ENCODE measurements around the gene AOPEP.

The AOPEP gene

GRCh38 chr9:94872083-94872833 lies 145.8 kb downstream of the AOPEP start:
- no peak for TF ChIP-seq ZNF707 (tag by site-specific recombination; IDR thresholded peaks at IDR 0.05)
- TF ChIP-seq ZNF76 (tag by site-specific recombination; IDR thresholded peaks at IDR 0.05; ENCODE audit: borderline replicate concordance, low read depth), result no peak
- no peak for TF ChIP-seq HOXA7 (CRISPR knock-in tag; IDR thresholded peaks at IDR 0.05; ENCODE audit: borderline replicate concordance)
- no peak for TF ChIP-seq ZXDB (tag by site-specific recombination; IDR thresholded peaks at IDR 0.05)
- no peak for TF ChIP-seq ZNF596 (tag by site-specific recombination; IDR thresholded peaks at IDR 0.05)
- TF ChIP-seq SP3 (tag by site-specific recombination; IDR thresholded peaks at IDR 0.05), result no peak
- TF ChIP-seq ZNF341 (tag by site-specific recombination; IDR thresholded peaks at IDR 0.05; ENCODE audit: low read depth), result no peak
- CTCF ChIA-PET, result interaction anchor here (0.7 kb wide), 1 partner anchor 19 kb away, joined by 3 read pairs; no protein-coding TSS in a partner anchor
- no peaks in the 10 kb centered on the region for H3K36me3 ChIP-seq (ENCODE audit: control insufficient read depth in 2 of 2, insufficient read depth in 1 of 2, low read length in 2 of 2)
- POLR2A ChIA-PET, result no interaction called here
- no peak overlapping the region for H3K27ac ChIP-seq (ENCODE audit: extremely low read depth, low read depth, low read length)
- no peak overlapping the region for H3K4me3 ChIP-seq (ENCODE audit: low read depth, low read length)
- no peaks in the 10 kb centered on the region for H3K9me3 ChIP-seq (ENCODE audit: control insufficient read depth, insufficient read depth, low read depth, low read length)
- peaks cover 11% of the 10 kb centered on the region; the same call in 1 of the 2 replicates for H3K4me1 ChIP-seq (ENCODE audit: control insufficient read depth, insufficient read depth, low read length)

- H3K4me3 ChIP-seq (ENCODE audit: low read depth, low read length), result no peak overlapping the region
- H3K36me3 ChIP-seq (ENCODE audit: control insufficient read depth in 2 of 2, insufficient read depth in 1 of 2, low read length in 2 of 2), result no peaks in the 10 kb centered on the region
- ChIA-PET POLR2A (no interaction called here), CTCF (interaction anchor here (0.7 kb wide), 2 partner anchors 19 to 41 kb away, joined by 3 to 4 read pairs; no protein-coding TSS in a partner anchor)
- TF ChIP-seq ZNF792 (tag by site-specific recombination; IDR thresholded peaks at IDR 0.05), result no peak
- TF ChIP-seq ZNF146 (tag by site-specific recombination; IDR thresholded peaks at IDR 0.05), result no peak
- TF ChIP-seq MYNN (tag by site-specific recombination; IDR thresholded peaks at IDR 0.05; ENCODE audit: borderline replicate concordance), result no peak
- TF ChIP-seq ZNF580 (tag by site-specific recombination; IDR thresholded peaks at IDR 0.05), result no peak
- peak; percentile 41; the same call in 1 of the 2 replicates for TF ChIP-seq SP7 (tag by site-specific recombination; IDR thresholded peaks at IDR 0.05)
- TF ChIP-seq HOXC10 (CRISPR knock-in tag; IDR thresholded peaks at IDR 0.05), result no peak
- TF ChIP-seq ZBTB11 (tag by site-specific recombination; conservative IDR thresholded peaks at IDR 0.05; ENCODE audit: low read depth), result no peak
- no peak for TF ChIP-seq ZNF530 (tag by site-specific recombination; IDR thresholded peaks at IDR 0.05; ENCODE audit: low read depth)
- TF ChIP-seq OSR2 (tag by site-specific recombination; IDR thresholded peaks at IDR 0.05), result no peak
- no peak for TF ChIP-seq GLIS2 (tag by site-specific recombination; IDR thresholded peaks at IDR 0.05)
- TF ChIP-seq ZBTB17 (tag by site-specific recombination; IDR thresholded peaks at IDR 0.05), result peak; percentile 54
- no peak for TF ChIP-seq ZNF513 (tag by site-specific recombination; IDR thresholded peaks at IDR 0.05)
- H3K4me1 ChIP-seq (ENCODE audit: control insufficient read depth, insufficient read depth, low read length), result peaks cover 8% of the 10 kb centered on the region; the same call in 1 of the 2 replicates
- H3K9me3 ChIP-seq (ENCODE audit: control insufficient read depth, insufficient read depth, low read depth, low read length), result no peaks in the 10 kb centered on the region
- H3K27ac ChIP-seq (ENCODE audit: extremely low read depth, low read depth, low read length), result no peak overlapping the region
Observed at GRCh38 chr9:94872891-94873511, 146.5 kb downstream of the AOPEP start.

Measured in HEK293 (cell line).